ENCODE data around the gene HUS1B. TPM values are rescaled to one million over a fixed set of nuclear protein-coding genes. Genes with fewer than 3 reads are reported as not detected.

The HUS1B gene
- total RNA-seq: 1.2 and 1.8 TPM in 2 replicates
- polyA plus RNA-seq: 0.25 and 0.33 TPM in 2 replicates
- polyA plus RNA-seq (2011; cell fraction: cytosol; rRNA removed): 0.36 and 0.54 TPM in 2 replicates
- polyA plus RNA-seq (2011; cell fraction: nucleus; rRNA removed): 0.70 and 1.1 TPM in 2 replicates
- polyA plus RNA-seq (2012): 0.34 and 0.35 TPM in 2 replicates
- 2.0 and 2.3 TPM in 2 replicates for polyA minus RNA-seq
- polyA minus RNA-seq (2011; cell fraction: cytosol; rRNA and poly(A)+ RNA removed): not detected
- polyA minus RNA-seq (2011; cell fraction: nucleus; rRNA and poly(A)+ RNA removed): 3.7 and 7.5 TPM in 2 replicates
- percentile 62 among the genes with signal in this experiment for Bru-seq, nascent RNA
- percentile 57 among the genes with signal in this experiment for BruChase-seq, experiment 1, labeled RNA remaining after a 6-hour chase
- percentile 56 among the genes with signal in this experiment for BruChase-seq, experiment 2, labeled RNA remaining after a 2-hour chase
- long read RNA-seq, partial matches to known transcripts: 0 of 1 reads
- long read RNA-seq, other reads (novel, unspliced or antisense): 0 of 1 reads

DNA sequence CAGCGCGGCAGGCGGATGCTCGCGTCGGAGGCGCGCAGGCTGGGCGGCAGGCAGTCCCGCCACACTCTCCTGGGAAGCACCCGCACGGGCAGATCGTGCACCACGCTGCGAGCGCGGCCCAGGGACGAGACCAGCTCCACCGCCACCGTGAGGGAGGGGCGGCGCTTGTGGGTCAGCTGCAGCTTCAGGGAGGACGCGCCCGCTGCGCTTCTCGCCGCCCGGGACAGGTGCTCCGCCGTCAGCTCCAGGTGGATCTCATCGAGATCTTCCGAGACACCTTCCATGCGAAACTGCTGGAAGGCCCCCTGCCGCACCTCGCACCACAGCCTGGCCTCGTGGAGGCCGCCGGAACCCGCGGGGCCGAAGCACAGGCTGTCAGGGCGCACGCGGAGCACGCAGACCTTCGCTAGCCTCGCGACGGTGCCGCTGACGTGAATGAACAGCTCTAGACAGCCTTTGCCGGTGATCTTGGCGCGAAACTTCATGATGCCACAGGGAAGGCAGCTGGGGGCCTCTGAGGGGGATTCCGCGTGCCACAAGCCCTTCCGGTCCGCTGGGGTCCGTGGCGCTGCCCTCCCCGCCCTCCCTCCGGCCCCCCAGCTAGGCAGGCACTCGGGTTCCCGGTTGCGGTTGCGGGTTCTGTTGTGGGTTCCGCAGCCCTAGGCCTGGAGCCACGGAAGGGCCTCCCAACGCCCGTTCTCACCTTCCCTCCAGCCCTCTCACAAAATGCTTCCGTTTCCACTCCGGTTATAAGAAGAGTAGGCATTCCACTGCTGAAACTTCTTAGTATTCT is at the start of gene HUS1B:
TSS of gene HUS1B (minus strand) at position 641 of the 793 bp plus-strand sequence. CDS start at position 485, 156 bp downstream.
- no peaks in the 10 kb centered on the region for H3K9me1 ChIP-seq (replicated peaks; ENCODE audit: control insufficient read depth, extremely low read depth, insufficient read depth, low read length)
- peaks cover 0 to 2% of the 10 kb centered on the region in 2 experiments for H3K36me3 ChIP-seq (ENCODE audit: control insufficient read depth in 2 of 2, extremely low read depth in 1 of 2, insufficient read depth in 2 of 2, low read length in 2 of 2)
- peaks cover 2% of the 10 kb centered on the region for H4K20me1 ChIP-seq (replicated peaks; ENCODE audit: control insufficient read depth, extremely low read depth, insufficient read depth, low read length)
- no peak within 1 kb of the TSS for H3K4me3 ChIP-seq (replicated peaks in 1 of 3; ENCODE audit: insufficient read depth in 1 of 3, low read depth in 1 of 3, low read length in 3 of 3)
- CTCF ChIA-PET: interaction anchor here (1.0 kb wide), 1 partner anchor 65 kb away, joined by 3 read pairs; no protein-coding TSS in a partner anchor
- H3K4me2 ChIP-seq (ENCODE audit: insufficient read depth, low read length): no peak within 1 kb of the TSS
- BruUV-seq (replicated peaks): no TSS peak
- no peaks in the 10 kb centered on the region for H3K9me3 ChIP-seq (replicated peaks; ENCODE audit: control insufficient read depth, insufficient read depth, low read length)
- POLR2A ChIA-PET: no interaction called here
- intact Hi-C loops (cut with micrococcal nuclease) (no loop called here), dilution Hi-C loops (cut with MboI; ENCODE audit: extremely low pct_ligation_motif_present, low sequenced_read_pairs) (no loop called here)
- H2AFZ ChIP-seq (ENCODE audit: low read depth, low read length): no peak within 1 kb of the TSS
- H3K27me3 ChIP-seq (ENCODE audit: control insufficient read depth in 2 of 2, insufficient read depth in 2 of 2, low read length in 2 of 2): no peaks in the 10 kb centered on the region
- peaks cover 37% of the 10 kb centered on the region for H3K79me2 ChIP-seq (ENCODE audit: control insufficient read depth, insufficient read depth, low read length)
- H3K4me1 ChIP-seq (ENCODE audit: control insufficient read depth, extremely low read depth, insufficient read depth, low read length): no peaks in the 10 kb centered on the region
- DNase-seq (ENCODE audit: low read depth, low spot score) (no peak), FAIRE-seq (no peak)
- H3K27ac ChIP-seq (ENCODE audit: insufficient read depth, low read depth, low read length): no peak within 1 kb of the TSS
- TF ChIP-seq POLR2A (IDR thresholded peaks at IDR 0.05; ENCODE audit: low read depth, low read length) (no peak), JUN (IDR thresholded peaks at IDR 0.05; ENCODE audit: borderline replicate concordance, insufficient read depth, insufficient read length, low read depth) (no peak), GATA2 (IDR thresholded peaks at IDR 0.05; ENCODE audit: insufficient read depth, insufficient read length, low read depth, low read length) (no peak), POLR2AphosphoS5 (IDR thresholded peaks at IDR 0.05; ENCODE audit: insufficient read depth, low read depth, low read length) (no peak), MYC (IDR thresholded peaks at IDR 0.05; ENCODE audit: low read depth, low read length) (no peak), EZH2 (IDR thresholded peaks at IDR 0.05; ENCODE audit: borderline replicate concordance, low read depth, low read length, severe bottlenecking) (no peak), FOS (IDR thresholded peaks at IDR 0.05; ENCODE audit: borderline replicate concordance, insufficient read depth, low read length) (no peak)
- TF ChIP-seq, protein P1, sequence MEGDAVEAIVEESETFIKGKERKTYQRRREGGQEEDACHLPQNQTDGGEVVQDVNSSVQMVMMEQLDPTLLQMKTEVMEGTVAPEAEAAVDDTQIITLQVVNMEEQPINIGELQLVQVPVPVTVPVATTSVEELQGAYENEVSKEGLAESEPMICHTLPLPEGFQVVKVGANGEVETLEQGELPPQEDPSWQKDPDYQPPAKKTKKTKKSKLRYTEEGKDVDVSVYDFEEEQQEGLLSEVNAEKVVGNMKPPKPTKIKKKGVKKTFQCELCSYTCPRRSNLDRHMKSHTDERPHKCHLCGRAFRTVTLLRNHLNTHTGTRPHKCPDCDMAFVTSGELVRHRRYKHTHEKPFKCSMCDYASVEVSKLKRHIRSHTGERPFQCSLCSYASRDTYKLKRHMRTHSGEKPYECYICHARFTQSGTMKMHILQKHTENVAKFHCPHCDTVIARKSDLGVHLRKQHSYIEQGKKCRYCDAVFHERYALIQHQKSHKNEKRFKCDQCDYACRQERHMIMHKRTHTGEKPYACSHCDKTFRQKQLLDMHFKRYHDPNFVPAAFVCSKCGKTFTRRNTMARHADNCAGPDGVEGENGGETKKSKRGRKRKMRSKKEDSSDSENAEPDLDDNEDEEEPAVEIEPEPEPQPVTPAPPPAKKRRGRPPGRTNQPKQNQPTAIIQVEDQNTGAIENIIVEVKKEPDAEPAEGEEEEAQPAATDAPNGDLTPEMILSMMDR (IDR thresholded peaks at IDR 0.05; ENCODE audit: extremely low read depth in 1 of 2, insufficient read depth in 1 of 2, low read depth in 1 of 2, low read length in 2 of 2): no peak
- TF ChIP-seq, protein P2, sequence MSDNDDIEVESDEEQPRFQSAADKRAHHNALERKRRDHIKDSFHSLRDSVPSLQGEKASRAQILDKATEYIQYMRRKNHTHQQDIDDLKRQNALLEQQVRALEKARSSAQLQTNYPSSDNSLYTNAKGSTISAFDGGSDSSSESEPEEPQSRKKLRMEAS (IDR thresholded peaks at IDR 0.05; ENCODE audit: insufficient read depth, insufficient read length): no peak
- H3K9ac ChIP-seq (replicated peaks; ENCODE audit: extremely low read depth, insufficient read depth, low read length): no peak within 1 kb of the TSS

All from endothelial cell of umbilical vein (primary cell).